ENCODE results near the gene SPEF1. TPM values are rescaled to one million over a fixed set of nuclear protein-coding genes. Genes with fewer than 3 reads are reported as not detected.

Gene SPEF1
- total RNA-seq, 4 donors from 2014 or later = not detected

DNA sequence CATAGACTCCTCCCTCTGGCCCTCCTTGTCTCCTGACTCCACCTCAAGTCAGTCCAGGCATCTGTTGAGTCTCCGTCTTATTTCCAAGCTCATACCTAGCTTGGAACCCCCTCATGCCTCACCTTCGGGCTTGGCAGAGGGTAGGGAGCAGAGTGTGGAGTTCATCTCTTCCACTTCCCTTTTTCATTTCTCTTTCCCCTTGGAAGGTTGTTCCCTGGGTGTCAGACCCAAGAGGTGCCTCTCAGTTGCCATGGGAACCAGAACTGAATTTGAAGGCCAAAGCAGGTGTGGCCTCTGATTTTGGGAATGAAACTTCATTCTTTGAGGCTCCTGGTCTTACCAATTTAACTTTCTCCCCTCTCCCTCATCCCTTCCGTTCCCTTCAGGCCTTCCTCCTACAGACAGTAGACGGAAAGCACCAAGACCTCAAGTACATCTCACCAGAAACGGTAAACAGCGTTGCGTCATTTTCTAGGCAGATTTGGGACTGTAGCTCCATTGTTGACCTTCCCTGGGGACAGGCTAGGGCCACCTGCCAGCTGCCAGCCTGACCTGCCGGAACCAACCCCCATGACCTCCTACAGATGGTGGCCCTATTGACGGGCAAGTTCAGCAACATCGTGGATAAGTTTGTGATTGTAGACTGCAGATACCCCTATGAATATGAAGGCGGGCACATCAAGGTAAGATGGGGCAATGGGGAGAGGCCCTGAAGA, 21.4 kb upstream of the SPEF1 start:
- DNase-seq = no peak
- H3K4me1 ChIP-seq = peaks cover 12 to 22% of the 10 kb centered on the region in 2 donors

GRCh38 chr20:3801846-3802245, 20.6 kb upstream of the SPEF1 start:
- in situ Hi-C loops (cut with MboI; ENCODE audit: low sequenced_read_pairs in 4 of 4) = no loop called here
- Histone ChIP-seq H3K27ac (no peak overlapping the region), H3K27me3 (no peaks in the 10 kb centered on the region), H3K9me3 (no peaks in the 10 kb centered on the region), H3K4me1 (peaks cover 9 to 14% of the 10 kb centered on the region in 2 donors), H3K4me3 (no peak overlapping the region), H3K36me3 (no peaks in the 10 kb centered on the region)
- intact Hi-C loops (cut with DNase I; ENCODE audit: low total_unique reads) = no loop called here
- TF ChIP-seq POLR2A (IDR thresholded peaks at IDR 0.05) (no peak), CTCF (IDR thresholded peaks at IDR 0.05 in 4 of 5, conservative IDR thresholded peaks at IDR 0.05 in 1 of 5) (no peak)
- ATAC-seq = no peak
- DNase-seq = no peak

More for the DNA sequence above, 21.4 kb upstream of the SPEF1 start:
- H3K27ac ChIP-seq = no peak overlapping the region
- no peak overlapping the region for H3K4me3 ChIP-seq
- no peak for TF ChIP-seq POLR2A (IDR thresholded peaks at IDR 0.05)
- no peak for TF ChIP-seq CTCF (IDR thresholded peaks at IDR 0.05 in 4 of 5, conservative IDR thresholded peaks at IDR 0.05 in 1 of 5)
- intact Hi-C loops (cut with DNase I; ENCODE audit: low total_unique reads) = no loop called here
- in situ Hi-C loops (cut with MboI; ENCODE audit: low sequenced_read_pairs in 4 of 4) = no loop called here
- no peak for ATAC-seq
- no peaks in the 10 kb centered on the region for H3K9me3 ChIP-seq
- no peaks in the 10 kb centered on the region for H3K27me3 ChIP-seq
- H3K36me3 ChIP-seq = no peaks in the 10 kb centered on the region

GRCh38 chr20:3801299-3801698, 20.1 kb upstream of the SPEF1 start:
- H3K36me3 ChIP-seq = no peaks in the 10 kb centered on the region
- TF ChIP-seq CTCF (IDR thresholded peaks at IDR 0.05 in 4 of 5, conservative IDR thresholded peaks at IDR 0.05 in 1 of 5) = no peak
- no peak for TF ChIP-seq POLR2A (IDR thresholded peaks at IDR 0.05)
- DNase-seq = no peak
- no peak overlapping the region for H3K4me3 ChIP-seq
- no peaks in the 10 kb centered on the region for H3K9me3 ChIP-seq
- intact Hi-C loops (cut with DNase I; ENCODE audit: low total_unique reads) = no loop called here
- in situ Hi-C loops (cut with MboI; ENCODE audit: low sequenced_read_pairs in 4 of 4) = no loop called here
- no peaks in the 10 kb centered on the region for H3K27me3 ChIP-seq
- peaks cover 9 to 12% of the 10 kb centered on the region in 2 donors for H3K4me1 ChIP-seq
- no peak overlapping the region for H3K27ac ChIP-seq
- no peak for ATAC-seq

- H3K9me3 ChIP-seq = no peaks in the 10 kb centered on the region
- no peak overlapping the region for H3K4me3 ChIP-seq
- TF ChIP-seq CTCF (IDR thresholded peaks at IDR 0.05 in 4 of 5, conservative IDR thresholded peaks at IDR 0.05 in 1 of 5) = no peak
- no peak for TF ChIP-seq POLR2A (IDR thresholded peaks at IDR 0.05)
- intact Hi-C loops (cut with DNase I; ENCODE audit: low total_unique reads) = no loop called here
- H3K27ac ChIP-seq = no peak overlapping the region
- DNase-seq (no peak), ATAC-seq (no peak)
- no peaks in the 10 kb centered on the region for H3K36me3 ChIP-seq
- H3K27me3 ChIP-seq = no peaks in the 10 kb centered on the region
- in situ Hi-C loops (cut with MboI; ENCODE audit: low sequenced_read_pairs in 4 of 4) = no loop called here
- H3K4me1 ChIP-seq = peaks cover 5 to 8% of the 10 kb centered on the region in 2 donors
These were observed 19.6 kb upstream of the SPEF1 start for GRCh38 chr20:3800878-3801260.

All from gastrocnemius medialis (tissue), 4 donors.